K562 (cell line): ENCODE results near the gene RHEBL1.

ENCODE experiments used
- FOXA1 ChIP-seq: fragments of 450-650 bp; IDR thresholded peaks from 2 replicates; pipeline ENCODE4 v1.6.1; 2016; ENCODE audit warnings: mild to moderate bottlenecking, borderline replicate concordance
- MCM7 ChIP-seq, 2 experiments: fragments of 450-650 bp; IDR thresholded peaks; 2 replicates each; pipeline ENCODE4 v1.6.1; 2016 to 2018
- TCF7 ChIP-seq: sonication (generic); IDR thresholded peaks from 2 replicates; pipeline ENCODE4 v1.6.1; 2016; ENCODE audit warnings: antibody characterized with exemption, borderline replicate concordance
- ZNF436 ChIP-seq: fragments of 250-450, 450-650 bp; sonication (Bioruptor Pico); formaldehyde crosslinking; IDR thresholded peaks from 2 replicates; pipeline ENCODE4 v1.7.0; 2020; ENCODE audit warnings: mild to moderate bottlenecking
- ZNF507 ChIP-seq: conservative IDR thresholded peaks from 2 replicates; pipeline ENCODE4 v1.6.1; 2017; ENCODE audit warnings: missing genetic modification characterization, missing compliant biosample characterization
- TF ChIP-seq, protein P1 (sequence below), 3 experiments: IDR thresholded peaks in 2 of 3; conservative IDR thresholded peaks in 1 of 3; 2 replicates each; pipeline ENCODE4 v1.5.1; 2011 to 2012; ENCODE audit warnings: low read length in 3 of 3, mild to moderate bottlenecking in 3 of 3, control low read depth in 2 of 3, improper control_type of control experiment in 1 of 3, inconsistent platforms in 1 of 3, low read depth in 1 of 3, mixed read lengths in 1 of 3, moderate library complexity in 1 of 3; ENCODE audit not compliant: insufficient read depth in 2 of 3

- TF ChIP-seq FOXA1 (no peak), ZNF507 (tag) (no peak), ZNF436 (CRISPR knock-in tag) (no peak), MCM7 (IDR thresholded peaks at IDR 0.05) (no peak), TCF7 (no peak)
- TF ChIP-seq, protein P1, sequence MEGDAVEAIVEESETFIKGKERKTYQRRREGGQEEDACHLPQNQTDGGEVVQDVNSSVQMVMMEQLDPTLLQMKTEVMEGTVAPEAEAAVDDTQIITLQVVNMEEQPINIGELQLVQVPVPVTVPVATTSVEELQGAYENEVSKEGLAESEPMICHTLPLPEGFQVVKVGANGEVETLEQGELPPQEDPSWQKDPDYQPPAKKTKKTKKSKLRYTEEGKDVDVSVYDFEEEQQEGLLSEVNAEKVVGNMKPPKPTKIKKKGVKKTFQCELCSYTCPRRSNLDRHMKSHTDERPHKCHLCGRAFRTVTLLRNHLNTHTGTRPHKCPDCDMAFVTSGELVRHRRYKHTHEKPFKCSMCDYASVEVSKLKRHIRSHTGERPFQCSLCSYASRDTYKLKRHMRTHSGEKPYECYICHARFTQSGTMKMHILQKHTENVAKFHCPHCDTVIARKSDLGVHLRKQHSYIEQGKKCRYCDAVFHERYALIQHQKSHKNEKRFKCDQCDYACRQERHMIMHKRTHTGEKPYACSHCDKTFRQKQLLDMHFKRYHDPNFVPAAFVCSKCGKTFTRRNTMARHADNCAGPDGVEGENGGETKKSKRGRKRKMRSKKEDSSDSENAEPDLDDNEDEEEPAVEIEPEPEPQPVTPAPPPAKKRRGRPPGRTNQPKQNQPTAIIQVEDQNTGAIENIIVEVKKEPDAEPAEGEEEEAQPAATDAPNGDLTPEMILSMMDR (IDR thresholded peaks at IDR 0.05 in 2 of 3, conservative IDR thresholded peaks at IDR 0.05 in 1 of 3; ENCODE audit: insufficient read depth in 2 of 3, low read depth in 1 of 3, low read length in 3 of 3): no peak
Measured at GRCh38 chr12:49091056-49091835, 21.5 kb upstream of the RHEBL1 start.
